IMR-90 (cell line): Measurements from ENCODE around the gene CNDP1. TPM values are rescaled to one million over a fixed set of nuclear protein-coding genes. Genes with fewer than 3 reads are reported as not detected.

Source experiments
- ATAC-seq: fragments of 200-7000 bp; cut with Tn5 transposase; 2 replicates; pipeline ENCODE4 v1.9.1; 2020; ENCODE audit warnings: low read depth, mild to moderate bottlenecking, moderate library complexity
- BruUV-seq: library from RNA; stranded (reverse); fragments of 400-500 nt; replicated peaks from 2 replicates; lab custom pipeline; 2021; lab: Mats Ljungman, UMichigan
- CTCF ChIA-PET: fragments of 300-600 bp; formaldehyde crosslinking; extraction: SDS; loops from one replicate; lab custom pipeline; 2021; ENCODE audit warnings: antibody characterized with exemption; lab: Yijun Ruan, JAX
- POLR2A ChIA-PET: fragments of 300-600 bp; sonication (Branson Sonifier 250); formaldehyde crosslinking; loops from one replicate; lab custom pipeline; 2022; ENCODE audit warnings: antibody characterized with exemption; ENCODE audit not compliant: unreplicated experiment; lab: Charles Lee
- DNase-seq: peaks from one replicate; pipeline ENCODE4 v3.0.0; 2013
- H2AFZ ChIP-seq: replicated peaks from 2 replicates; pipeline ENCODE3; 2013; ENCODE audit warnings: low read length, mild to moderate bottlenecking; ENCODE audit not compliant: poor library complexity
- H2AK5ac ChIP-seq: 2 replicates; pipeline ENCODE4 v1.6.1; 2013; ENCODE audit warnings: low read depth, low read length, inconsistent platforms
- H2AK9ac ChIP-seq: replicated peaks from 2 replicates; pipeline ENCODE3; 2013; ENCODE audit warnings: mild to moderate bottlenecking, low read depth, low read length, moderate library complexity; ENCODE audit not compliant: poor library complexity
- H2BK120ac ChIP-seq: 2 replicates; pipeline ENCODE4 v1.6.1; 2013; ENCODE audit warnings: low read depth, low read length, inconsistent platforms
- H2BK15ac ChIP-seq: 3 replicates; pipeline ENCODE4 v1.6.1; 2013; ENCODE audit warnings: low read depth, low read length, inconsistent platforms
- H2BK20ac ChIP-seq: 2 replicates; pipeline ENCODE4 v1.6.1; 2013; ENCODE audit warnings: low read depth, mild to moderate bottlenecking, inconsistent platforms, low read length, moderate library complexity
- H2BK5ac ChIP-seq: 2 replicates; pipeline ENCODE4 v1.6.1; 2013; ENCODE audit warnings: mild to moderate bottlenecking, low read depth, low read length, inconsistent platforms; ENCODE audit not compliant: poor library complexity, severe bottlenecking
- H3K14ac ChIP-seq: replicated peaks from 2 replicates; pipeline ENCODE4 v1.6.1; 2013; ENCODE audit warnings: low read depth, low read length, inconsistent platforms
- H3K18ac ChIP-seq: 2 replicates; pipeline ENCODE4 v1.6.1; 2013; ENCODE audit warnings: low read depth, low read length, control low read depth
- H3K23ac ChIP-seq: 2 replicates; pipeline ENCODE4 v1.6.1; 2013; ENCODE audit warnings: low read depth, low read length, inconsistent platforms
- H3K27ac ChIP-seq: 2 replicates; pipeline ENCODE4 v1.5.1; 2013; ENCODE audit warnings: mild to moderate bottlenecking, control low read depth, low read length; ENCODE audit not compliant: insufficient read depth
- H3K27me3 ChIP-seq: 2 replicates; pipeline ENCODE4 v1.6.1; 2013; ENCODE audit warnings: low read length; ENCODE audit not compliant: control insufficient read depth, insufficient read depth
- H3K36me3 ChIP-seq: 2 replicates; pipeline ENCODE4 v1.6.1; 2013; ENCODE audit warnings: low read length, mixed read lengths; ENCODE audit not compliant: control insufficient read depth, insufficient read depth
- H3K4ac ChIP-seq: 2 replicates; pipeline ENCODE4 v1.6.1; 2013; ENCODE audit warnings: low read depth, low read length, inconsistent platforms
- H3K4me1 ChIP-seq: 2 replicates; pipeline ENCODE4 v1.6.1; 2013; ENCODE audit warnings: low read length, mixed read lengths; ENCODE audit not compliant: control insufficient read depth, insufficient read depth
- H3K4me2 ChIP-seq: 2 replicates; pipeline ENCODE4 v1.6.1; 2013; ENCODE audit warnings: low read depth, mild to moderate bottlenecking, control low read depth, low read length, moderate library complexity
- H3K4me3 ChIP-seq: 2 replicates; pipeline ENCODE4 v1.5.1; 2013; ENCODE audit warnings: low read depth, mild to moderate bottlenecking, control low read depth, low read length, moderate library complexity; ENCODE audit not compliant: insufficient read depth
- H3K56ac ChIP-seq: 2 replicates; pipeline ENCODE4 v1.6.1; 2013; ENCODE audit warnings: low read length, inconsistent platforms; ENCODE audit not compliant: insufficient read depth; ENCODE audit errors: extremely low read depth
- H3K79me1 ChIP-seq, 2 experiments: 2 replicates each; pipeline ENCODE4 v1.6.1; 2013; ENCODE audit warnings: low read length in 2 of 2, inconsistent platforms in 1 of 2, low read depth in 1 of 2
- H3K9ac ChIP-seq: 2 replicates; pipeline ENCODE4 v1.6.1; 2013; ENCODE audit warnings: low read depth, low read length, control low read depth
- H3K9me1 ChIP-seq: 2 replicates; pipeline ENCODE4 v1.6.1; 2013; ENCODE audit warnings: low read length, inconsistent platforms; ENCODE audit not compliant: insufficient read depth
- H3K9me3 ChIP-seq: 2 replicates; pipeline ENCODE4 v1.6.1; 2013; ENCODE audit warnings: low read length; ENCODE audit not compliant: control insufficient read depth, insufficient read depth
- H4K20me1 ChIP-seq: 2 replicates; pipeline ENCODE4 v1.6.1; 2013; ENCODE audit warnings: low read length, inconsistent platforms; ENCODE audit not compliant: insufficient read depth
- H4K5ac ChIP-seq: 2 replicates; pipeline ENCODE4 v1.6.1; 2013; ENCODE audit warnings: mild to moderate bottlenecking, low read depth, low read length, control low read depth
- H4K8ac ChIP-seq, 2 experiments: 2 replicates each; pipeline ENCODE4 v1.6.1; 2013; ENCODE audit warnings: low read depth in 2 of 2, low read length in 2 of 2, control low read depth in 1 of 2, inconsistent platforms in 1 of 2
- H4K91ac ChIP-seq: 2 replicates; pipeline ENCODE4 v1.6.1; 2013; ENCODE audit warnings: low read depth, low read length, inconsistent platforms; ENCODE audit not compliant: insufficient read depth
- BHLHE40 ChIP-seq: fragments of 150-350 bp; IDR thresholded peaks from 2 replicates; pipeline ENCODE4 v1.6.1; 2016; ENCODE audit warnings: mild to moderate bottlenecking, low read depth, low read length
- MAZ ChIP-seq: IDR thresholded peaks from 2 replicates; pipeline ENCODE4 v1.6.1; 2012; ENCODE audit warnings: low read depth, mild to moderate bottlenecking, low read length, improper control_type of control experiment, moderate library complexity, borderline replicate concordance
- WGBS, 2 experiments: methylation state at CpG; one replicate each; pipeline versions ENCODE4 v1.1.5 to v1.1.7; 2013; ENCODE audit warnings: missing lambda C conversion rate in 2 of 2; ENCODE audit not compliant: insufficient read length in 1 of 2; ENCODE audit errors: extremely low coverage in 2 of 2; 5-methylcytosine and 5-hydroxymethylcytosine counted together
- dilution Hi-C: fragments of 300-500 bp; cut with HindIII; formaldehyde crosslinking; loops from one replicate; pipeline ENCODE4 v1.14.3; 2018; ENCODE audit warnings: low sequenced_read_pairs; ENCODE audit not compliant: unreplicated experiment
- in situ Hi-C: fragments of 300-500 bp; cut with MboI; formaldehyde crosslinking; loops from 3 replicates; pipeline ENCODE4 v1.14.3; 2019; ENCODE audit warnings: low sequenced_read_pairs, inconsistent platforms, mixed read lengths
- intact Hi-C: fragments of 100-400 bp; cut with micrococcal nuclease; formaldehyde crosslinking; loops from 2 replicates; pipeline ENCODE4 v1.10.0; 2022
- polyA plus RNA-seq, 3 experiments: library from polyadenylated mRNA; depleted of rRNA; stranded (reverse); fragments of >200 nt; gene quantifications; 2 replicates each; pipeline ENCODE4 v1.2.3, GENCODE V29; 2012; ENCODE audit warnings: low replicate concordance in 1 of 3
- total RNA-seq: library from RNA; depleted of rRNA; stranded (reverse); fragments of >200 nt; gene quantifications from 2 replicates; pipeline ENCODE4 v1.2.3, GENCODE V29; 2012

Gene CNDP1
- total and polyA plus RNA-seq, 2 of the 4 experiments (the other 2 are of a cell fraction), result not detected

GRCh38 chr18:74587441-74587840 is 53.1 kb downstream of the CNDP1 start:
- dilution Hi-C loops, result no loop called here
- in situ Hi-C loops, result no loop called here
- H4K20me1 ChIP-seq, result no peaks in the 10 kb centered on the region
- H3K9me1 ChIP-seq, result no peaks in the 10 kb centered on the region
- no peaks in the 10 kb centered on the region; a peak in 1 of 4 replicates for H3K79me1 ChIP-seq
- H3K4me1 ChIP-seq, result no peaks in the 10 kb centered on the region
- ATAC-seq (no peak), DNase-seq (no peak)
- H2BK120ac ChIP-seq, result no peak overlapping the region
- H3K4me3 ChIP-seq, result no peak overlapping the region
- H4K8ac ChIP-seq, result no peak overlapping the region
- no peak overlapping the region for H3K14ac ChIP-seq
- no peak overlapping the region for H2BK5ac ChIP-seq
- WGBS, 2 experiments, result 69% methylated on average over 6 of the region's 8 CpGs; no CpG with 5 or more reads in 1 of the 2 experiments
- no peak overlapping the region for H4K91ac ChIP-seq
- H3K27me3 ChIP-seq, result peaks cover 17% of the 10 kb centered on the region
- H3K4ac ChIP-seq, result no peak overlapping the region
- H3K9me3 ChIP-seq, result no peaks in the 10 kb centered on the region
- intact Hi-C loops, result no loop called here
- H2AFZ ChIP-seq, result no peak overlapping the region
- H3K18ac ChIP-seq, result no peak overlapping the region
- no peak overlapping the region for H2AK5ac ChIP-seq
- no peak overlapping the region for H3K4me2 ChIP-seq
- ChIA-PET POLR2A (no interaction called here), CTCF (no interaction called here)
- no peak overlapping the region for H3K23ac ChIP-seq
- no peak overlapping the region for H3K56ac ChIP-seq
- BruUV-seq, result no TSS peak
- no peak for TF ChIP-seq BHLHE40
- TF ChIP-seq MAZ, result no peak
- no peak overlapping the region for H4K5ac ChIP-seq
- H3K36me3 ChIP-seq, result no peaks in the 10 kb centered on the region
- H2BK20ac ChIP-seq, result no peak overlapping the region
- H3K27ac ChIP-seq, result no peak overlapping the region
- H2BK15ac ChIP-seq, result no peak overlapping the region
- no peak overlapping the region for H2AK9ac ChIP-seq
- no peak overlapping the region for H3K9ac ChIP-seq
